SK-N-SH treated with all-trans-retinoic acid at 6 μM for 48 hours (cell line): Measurements from ENCODE around the gene CADM1.

Experiments used
- ATAC-seq: fragments of 200-7000 bp; cut with Tn5 transposase; 3 replicates; pipeline ENCODE4 v1.9.1; 2020; ENCODE audit warnings: mild to moderate bottlenecking, moderate library complexity
- CSDC2 ChIP-seq: fragments of 250-450 bp; sonication (Bioruptor Pico); IDR thresholded peaks from 2 replicates; pipeline ENCODE4 v1.5.0; 2020; ENCODE audit warnings: mild to moderate bottlenecking, moderate library complexity
- CSRNP3 ChIP-seq: fragments of 250-450 bp; sonication (Bioruptor Pico); IDR thresholded peaks from 2 replicates; pipeline ENCODE4 v1.5.1; 2021; ENCODE audit warnings: mild to moderate bottlenecking, moderate library complexity
- GLIS3 ChIP-seq: fragments of 250-450 bp; sonication (Bioruptor Pico); IDR thresholded peaks from 2 replicates; pipeline ENCODE4 v1.5.0; 2020; ENCODE audit warnings: mild to moderate bottlenecking, moderate library complexity
- ISL1 ChIP-seq: fragments of 250-450 bp; sonication (Bioruptor Pico); IDR thresholded peaks from 2 replicates; pipeline ENCODE4 v2.1.2; 2022; ENCODE audit warnings: mild to moderate bottlenecking, moderate library complexity
- OSR1 ChIP-seq: fragments of 250-450 bp; sonication (Bioruptor Pico); IDR thresholded peaks from 2 replicates; pipeline ENCODE4 v1.8.0; 2022; ENCODE audit warnings: moderate library complexity, mild to moderate bottlenecking, inconsistent platforms
- PATZ1 ChIP-seq: fragments of 250-450 bp; sonication (Bioruptor Pico); IDR thresholded peaks from 2 replicates; pipeline ENCODE4 v1.8.0; 2020; ENCODE audit warnings: mild to moderate bottlenecking, moderate library complexity, borderline replicate concordance
- POU6F1 ChIP-seq: fragments of 250-450 bp; sonication (Bioruptor Pico); IDR thresholded peaks from 2 replicates; pipeline ENCODE4 v1.8.0; 2021; ENCODE audit warnings: low read depth, mild to moderate bottlenecking, moderate library complexity, borderline replicate concordance
- PPARA ChIP-seq: fragments of 250-450 bp; sonication (Bioruptor Pico); IDR thresholded peaks from 2 replicates; pipeline ENCODE4 v1.5.0; 2020; ENCODE audit warnings: mild to moderate bottlenecking, borderline replicate concordance
- RARB ChIP-seq: fragments of 250-450 bp; sonication (Bioruptor Pico); IDR thresholded peaks from 2 replicates; pipeline ENCODE4 v1.8.0; 2021; ENCODE audit warnings: mild to moderate bottlenecking, moderate library complexity
- TCF4 ChIP-seq: fragments of 250-450 bp; sonication (Bioruptor Pico); IDR thresholded peaks from 2 replicates; pipeline ENCODE4 v1.8.0; 2021; ENCODE audit warnings: mild to moderate bottlenecking, moderate library complexity, borderline replicate concordance
- TSHZ2 ChIP-seq: fragments of 250-450 bp; sonication (Bioruptor Pico); IDR thresholded peaks from 2 replicates; pipeline ENCODE4 v1.5.0; 2020; ENCODE audit warnings: mild to moderate bottlenecking, moderate library complexity
- ZC3H10 ChIP-seq: fragments of 250-450 bp; sonication (Bioruptor Pico); IDR thresholded peaks from 2 replicates; pipeline ENCODE4 v1.5.1; 2021; ENCODE audit warnings: mild to moderate bottlenecking, moderate library complexity
- ZFP3 ChIP-seq: fragments of 250-450 bp; sonication (Bioruptor Pico); IDR thresholded peaks from 2 replicates; pipeline ENCODE4 v1.5.0; 2020; ENCODE audit warnings: mild to moderate bottlenecking, moderate library complexity
- ZFP30 ChIP-seq: fragments of 450-650 bp; formaldehyde crosslinking; IDR thresholded peaks from 2 replicates; pipeline ENCODE4 v1.5.0; 2022; ENCODE audit warnings: mild to moderate bottlenecking, moderate library complexity
- ZNF70 ChIP-seq: fragments of 450-650 bp; formaldehyde crosslinking; IDR thresholded peaks from 2 replicates; pipeline ENCODE4 v1.5.0; 2020; ENCODE audit warnings: mild to moderate bottlenecking, moderate library complexity
- ZNF8 ChIP-seq: fragments of 450-650 bp; formaldehyde crosslinking; IDR thresholded peaks from 2 replicates; pipeline ENCODE4 v1.5.0; 2020; ENCODE audit warnings: mild to moderate bottlenecking, moderate library complexity

CADM1 gene

GRCh38 chr11:115450519-115450918 is 53.7 kb downstream of the CADM1 start:
- ATAC-seq = no peak

GRCh38 chr11:115447273-115447864 is 56.8 kb downstream of the CADM1 start:
- ATAC-seq = no peak
- TF ChIP-seq ZC3H10 (CRISPR knock-in tag) = no peak
- no peak for TF ChIP-seq CSDC2 (CRISPR knock-in tag)
- no peak for TF ChIP-seq OSR1 (CRISPR knock-in tag)
- no peak for TF ChIP-seq ZNF70 (CRISPR knock-in tag)
- no peak for TF ChIP-seq ISL1 (CRISPR knock-in tag)
- no peak for TF ChIP-seq TCF4 (CRISPR knock-in tag)
- no peak for TF ChIP-seq PPARA (CRISPR knock-in tag)
- no peak for TF ChIP-seq PATZ1 (CRISPR knock-in tag)
- no peak for TF ChIP-seq GLIS3 (CRISPR knock-in tag)
- TF ChIP-seq RARB (CRISPR knock-in tag) = no peak
- no peak for TF ChIP-seq POU6F1 (CRISPR knock-in tag)

More at GRCh38 chr11:115450519-115450918, 53.7 kb downstream of the CADM1 start:
- no peak for TF ChIP-seq PATZ1 (CRISPR knock-in tag)
- no peak for TF ChIP-seq OSR1 (CRISPR knock-in tag)
- TF ChIP-seq ISL1 (CRISPR knock-in tag) = no peak
- TF ChIP-seq ZFP30 = no peak
- no peak for TF ChIP-seq ZNF8 (CRISPR knock-in tag)
- no peak for TF ChIP-seq CSRNP3 (CRISPR knock-in tag)
- TF ChIP-seq PPARA (CRISPR knock-in tag) = no peak
- TF ChIP-seq TSHZ2 (CRISPR knock-in tag) = no peak

- TF ChIP-seq ZFP3 (CRISPR knock-in tag) (no peak), CSDC2 (CRISPR knock-in tag) (no peak), TSHZ2 (CRISPR knock-in tag) (no peak)
Observed at GRCh38 chr11:115446214-115446613, 58.0 kb downstream of the CADM1 start.

More at GRCh38 chr11:115446214-115446613, 58.0 kb downstream of the CADM1 start:
- no peak for ATAC-seq
